Psoas muscle (tissue), 8 donors: Measurements from ENCODE around the gene MRPL28. TPM values are rescaled to one million over a fixed set of nuclear protein-coding genes. Genes with fewer than 3 reads are reported as not detected.
A peak's percentile ranks its signal among the peaks of the same experiment; 100 is the strongest.

Source experiments
- ATAC-seq, 4 donors: fragments of 200-7000 bp; cut with Tn5 transposase; one replicate each; pipeline ENCODE4 v1.9.1; 2020; ENCODE audit warnings: moderate library complexity in 3 of 4, mild to moderate bottlenecking in 2 of 4
- DNase-seq, 2 donors: peaks; one replicate each; pipeline ENCODE4 v3.0.0-alpha.2; 2020
- H3K27ac ChIP-seq: fragments of 200-600 bp; one replicate; pipeline ENCODE4 v1.8.0; 2022
- H3K27me3 ChIP-seq, 3 donors: fragments of 200-600 bp in 1 of 3; one replicate each; pipeline versions ENCODE4 v1.6.1 to v1.8.0; 2013 to 2022; ENCODE audit warnings: low read length in 2 of 3, mild to moderate bottlenecking in 2 of 3, moderate library complexity in 1 of 3; ENCODE audit not compliant: insufficient read depth in 3 of 3
- H3K36me3 ChIP-seq, 2 donors: fragments of 200-600 bp in 1 of 2; one replicate each; pipeline versions ENCODE4 v1.6.1 to v1.8.0; 2013 to 2022; ENCODE audit warnings: low read depth in 1 of 2, mild to moderate bottlenecking in 1 of 2, moderate library complexity in 1 of 2; ENCODE audit not compliant: insufficient read depth in 1 of 2
- H3K4me1 ChIP-seq: fragments of 200-600 bp; one replicate; pipeline ENCODE4 v1.8.0; 2022
- H3K4me3 ChIP-seq: fragments of 200-600 bp; one replicate; pipeline ENCODE4 v1.8.0; 2022; ENCODE audit warnings: mild to moderate bottlenecking
- H3K9me3 ChIP-seq: fragments of 200-600 bp; one replicate; pipeline ENCODE4 v1.8.0; 2022
- WGBS, 3 donors: extraction: QIAGEN DNeasy Blood & Tissue Kit; methylation state at CpG; one replicate each; pipeline versions ENCODE4 v1.1.6 to v1.1.7; 2013; 5-methylcytosine and 5-hydroxymethylcytosine counted together
- intact Hi-C, 2 donors: fragments of 100-400 bp; cut with DNase I; formaldehyde crosslinking; loops; one replicate each; pipeline versions ENCODE4 v1.11.0 to v1.14.2; 2022
- polyA plus RNA-seq, 3 donors: library from polyadenylated mRNA; stranded (reverse); fragments of 200-250 nt; gene quantifications; one replicate each; pipeline ENCODE4 v1.2.3, GENCODE V29; 2013
- total RNA-seq, 4 donors: library from RNA; stranded (reverse); fragmentation: NEBNext Ultra II Directional in 2 of 4; extraction: Animal tissue kit (Norgen Biotek cat#: 25700) in 2 of 4; gene quantifications; one replicate each; pipeline versions ENCODE4 v1.2.1 to v1.2.4, GENCODE V29; 2021 to 2023
- TF ChIP-seq, protein P1 (sequence below): fragments of 200-600 bp; IDR thresholded peaks from one replicate; pipeline ENCODE4 v1.8.0; 2022; ENCODE audit warnings: antibody characterized with exemption
- donor health status: healthy with polysubstance abuse.
- donor health status: DM: no; HTN: no; CAD: no; lungs with moderate emphysema.
- donor health status: Bipolar disorder and iron deficiency.
- donor health status: healthy.
- donor health status: DM: yes; HTN: yes; CAD: no.
- donor health status: DM: no; HTN: no; CAD: no.
- donor health status: DM: no; HTN: no; CAD: no.
- donor health status: DM: yes; HTN: yes; CAD: no.

The MRPL28 gene
- total and polyA plus RNA-seq, 7 donors = 55.4 to 126 (median 67.1) TPM

DNA sequence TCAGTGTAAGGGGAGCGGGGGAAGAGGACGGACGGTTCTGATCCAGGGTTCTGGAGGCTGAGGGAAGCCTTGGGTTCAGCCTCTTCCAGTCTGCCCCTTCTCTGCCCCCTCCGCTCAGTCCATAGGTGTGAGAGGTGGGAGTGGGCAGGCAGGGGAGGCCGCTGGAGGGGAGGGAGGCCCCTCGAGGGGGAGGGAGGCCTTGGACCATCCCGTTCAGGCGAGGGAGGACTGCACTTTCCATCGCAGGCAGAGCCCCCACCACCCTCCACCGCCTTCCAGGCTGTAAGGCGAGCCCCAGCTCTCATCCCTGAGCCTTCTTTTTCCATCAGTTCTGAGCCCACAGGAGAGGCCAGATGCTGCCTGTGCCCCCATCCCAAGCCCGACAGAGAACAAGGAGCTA is 13.6 kb downstream of the MRPL28 start:
- peaks cover 0 to 2% (median 0%) of the 10 kb centered on the region in 3 donors for H3K27me3 ChIP-seq

DNA sequence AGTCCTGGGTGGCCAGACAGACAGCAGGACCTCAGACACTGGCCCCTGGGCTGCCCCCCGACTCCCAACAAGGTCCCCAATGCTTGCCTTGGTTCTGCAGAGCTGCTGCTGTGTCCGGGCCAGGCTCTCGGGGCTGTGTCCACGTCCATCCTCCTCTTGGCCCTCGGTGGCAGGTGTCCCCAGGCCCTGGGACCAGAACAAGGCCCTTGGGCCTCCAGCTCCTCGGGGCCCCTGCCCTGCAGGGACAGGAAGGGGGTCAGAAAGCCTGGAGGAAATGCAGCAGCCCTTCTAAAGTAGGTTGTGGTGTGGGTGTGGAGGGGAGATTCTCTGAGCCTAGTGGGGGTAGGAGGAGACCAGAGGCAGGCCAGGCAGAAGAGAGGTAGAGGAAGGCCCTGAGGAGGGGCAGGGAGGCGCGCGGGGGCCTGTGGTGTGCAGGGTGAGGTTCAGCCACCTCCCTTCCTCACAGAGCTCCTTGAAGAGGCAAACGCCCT is 15.3 kb downstream of the MRPL28 start:
- TF ChIP-seq, protein P1, sequence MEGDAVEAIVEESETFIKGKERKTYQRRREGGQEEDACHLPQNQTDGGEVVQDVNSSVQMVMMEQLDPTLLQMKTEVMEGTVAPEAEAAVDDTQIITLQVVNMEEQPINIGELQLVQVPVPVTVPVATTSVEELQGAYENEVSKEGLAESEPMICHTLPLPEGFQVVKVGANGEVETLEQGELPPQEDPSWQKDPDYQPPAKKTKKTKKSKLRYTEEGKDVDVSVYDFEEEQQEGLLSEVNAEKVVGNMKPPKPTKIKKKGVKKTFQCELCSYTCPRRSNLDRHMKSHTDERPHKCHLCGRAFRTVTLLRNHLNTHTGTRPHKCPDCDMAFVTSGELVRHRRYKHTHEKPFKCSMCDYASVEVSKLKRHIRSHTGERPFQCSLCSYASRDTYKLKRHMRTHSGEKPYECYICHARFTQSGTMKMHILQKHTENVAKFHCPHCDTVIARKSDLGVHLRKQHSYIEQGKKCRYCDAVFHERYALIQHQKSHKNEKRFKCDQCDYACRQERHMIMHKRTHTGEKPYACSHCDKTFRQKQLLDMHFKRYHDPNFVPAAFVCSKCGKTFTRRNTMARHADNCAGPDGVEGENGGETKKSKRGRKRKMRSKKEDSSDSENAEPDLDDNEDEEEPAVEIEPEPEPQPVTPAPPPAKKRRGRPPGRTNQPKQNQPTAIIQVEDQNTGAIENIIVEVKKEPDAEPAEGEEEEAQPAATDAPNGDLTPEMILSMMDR = no peak
- no peak for DNase-seq

More for the DNA sequence above, 13.6 kb downstream of the MRPL28 start:
- Histone ChIP-seq H3K4me1 (peaks cover 4% of the 10 kb centered on the region), H3K36me3 (no peaks in the 10 kb centered on the region), H3K9me3 (no peaks in the 10 kb centered on the region), H3K27ac (no peak overlapping the region), H3K4me3 (no peak overlapping the region)
- TF ChIP-seq, protein P1 = no peak
- intact Hi-C loops = loop anchor here (5.0 to 10.0 kb wide), 3 partner anchors 129 to 239 kb away; partner anchors contain the start of gene LUC7L (in 1 of the 2)
- DNase-seq = peak in 1 of 2 donors; percentile 46
- WGBS, 3 donors = 30 to 61% (median 52%) methylated on average over 7 to 12 of the region's 12 CpGs
- no peak for ATAC-seq

DNA sequence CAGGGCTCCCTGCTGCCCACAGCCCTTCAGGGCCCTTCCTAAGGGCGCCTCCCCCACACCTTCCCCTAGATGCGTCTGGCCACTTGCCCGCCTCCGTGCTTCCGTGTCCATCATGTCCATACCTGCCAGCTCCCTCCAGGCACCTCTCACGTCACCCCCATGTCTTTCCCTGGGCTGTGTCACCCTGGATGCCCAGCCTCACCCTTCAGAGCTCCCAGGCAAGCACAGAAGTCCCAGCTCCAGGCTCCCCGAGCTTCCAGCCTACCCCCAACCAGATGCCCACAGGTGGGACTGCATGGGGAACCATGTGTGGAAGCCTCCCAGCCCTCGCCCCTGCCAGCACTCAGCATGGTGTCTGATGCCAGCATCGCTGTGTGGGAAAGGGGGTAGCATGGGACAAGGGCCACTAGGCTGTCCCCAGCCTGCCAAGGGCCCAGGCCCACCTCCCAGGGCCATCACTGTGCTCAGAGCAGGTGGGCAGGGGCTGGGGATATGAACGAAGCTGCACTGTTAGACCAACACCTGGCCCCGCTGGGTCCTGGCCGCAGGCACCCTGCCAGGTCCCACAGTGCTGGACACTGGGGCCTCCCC is 16.0 kb downstream of the MRPL28 start:
- 85 to 90% (median 89%) methylated on average over 12 of the region's 12 CpGs for WGBS, 3 donors
- H3K9me3 ChIP-seq = no peaks in the 10 kb centered on the region
- TF ChIP-seq, protein P1 = no peak
- ATAC-seq (no peak), DNase-seq (peak in 1 of 2 donors; percentile 50)
- no peaks in the 10 kb centered on the region for H3K27me3 ChIP-seq
- no peak overlapping the region for H3K27ac ChIP-seq
- H3K4me3 ChIP-seq = no peak overlapping the region
- peaks cover 0 to 11% of the 10 kb centered on the region in 2 donors for H3K36me3 ChIP-seq
- peaks cover 11% of the 10 kb centered on the region for H3K4me1 ChIP-seq
- intact Hi-C loops = loop anchor here in 1 of 2 donors (5.0 to 10.0 kb wide), 2 partner anchors 127 to 150 kb away; partner anchors contain the start of gene LUC7L

More for the DNA sequence above, 15.3 kb downstream of the MRPL28 start:
- H3K4me3 ChIP-seq = no peak overlapping the region
- no peaks in the 10 kb centered on the region for H3K27me3 ChIP-seq
- 86 to 90% (median 88%) methylated on average over 7 to 10 of the region's 10 CpGs for WGBS, 3 donors
- ATAC-seq = no peak
- peaks cover 0 to 11% of the 10 kb centered on the region in 2 donors for H3K36me3 ChIP-seq
- no peak overlapping the region for H3K27ac ChIP-seq
- no peaks in the 10 kb centered on the region for H3K9me3 ChIP-seq
- intact Hi-C loops = loop anchor here (5.0 to 10.0 kb wide), 3 partner anchors 128 to 238 kb away; partner anchors contain the start of gene LUC7L (in 2 of the 2)
- peaks cover 11% of the 10 kb centered on the region for H3K4me1 ChIP-seq

DNA sequence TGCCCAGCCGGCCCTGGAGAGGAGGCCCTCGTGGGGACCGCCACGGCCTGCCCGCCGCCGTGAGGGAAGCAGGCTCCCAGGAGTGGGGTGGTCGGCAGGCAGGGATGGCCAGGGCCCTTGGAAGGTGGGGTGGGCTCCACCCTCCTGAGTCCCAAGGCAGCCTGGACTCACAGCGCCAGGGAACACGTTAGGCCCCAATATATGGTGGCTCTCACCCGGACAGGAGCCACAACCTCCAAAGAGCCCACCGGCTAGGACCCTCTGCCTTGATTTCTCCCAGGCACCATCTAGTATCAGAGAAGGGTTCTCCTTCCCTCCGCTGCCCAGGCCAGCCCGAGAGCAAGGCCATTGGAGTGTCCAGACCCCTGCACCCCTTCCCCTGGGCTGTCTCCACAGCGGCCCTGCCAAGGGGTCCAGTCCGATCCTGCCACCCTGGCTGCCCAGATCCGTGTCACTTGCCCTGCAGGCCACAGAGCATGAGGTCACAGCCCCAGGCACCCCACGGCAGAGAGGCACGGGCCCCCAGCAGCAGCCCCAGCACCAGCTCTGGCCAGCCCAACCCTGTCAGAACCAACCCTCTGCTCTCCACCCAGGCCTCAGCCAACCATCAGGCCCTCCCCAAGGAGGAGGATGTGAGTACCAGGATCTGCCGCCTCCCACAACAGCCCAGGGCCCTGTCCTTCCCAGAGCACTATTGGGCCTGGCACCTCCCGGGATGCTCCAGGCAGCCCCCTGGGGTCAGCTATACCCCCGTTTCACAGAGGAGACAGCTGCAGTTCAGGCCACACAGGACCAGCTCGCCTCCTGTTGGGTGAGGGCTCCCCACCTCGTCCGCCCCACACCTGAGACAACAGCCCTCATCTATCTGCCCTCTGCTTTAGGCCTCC is 16.7 kb downstream of the MRPL28 start:
- H3K27me3 ChIP-seq = no peaks in the 10 kb centered on the region
- WGBS, 3 donors = 60 to 67% (median 63%) methylated on average over 23 to 25 of the region's 25 CpGs
- peak in 2 of 4 donors; percentile 0 to 6 for ATAC-seq

More for the DNA sequence above, 16.7 kb downstream of the MRPL28 start:
- Histone ChIP-seq H3K9me3 (no peaks in the 10 kb centered on the region), H3K4me1 (peaks cover 11% of the 10 kb centered on the region), H3K36me3 (peaks cover 0 to 11% of the 10 kb centered on the region in 2 donors), H3K27ac (peak overlapping the region; percentile 53), H3K4me3 (peak overlapping the region; percentile 63)
- DNase-seq = no peak
- intact Hi-C loops = loop anchor here in 1 of 2 donors (5.0 to 10.0 kb wide), 2 partner anchors 126 to 149 kb away; partner anchors contain the start of gene LUC7L
- TF ChIP-seq, protein P1 = no peak
